OCI-LY7 (cell line): ENCODE data around the gene BCL3. TPM values are rescaled to one million over a fixed set of nuclear protein-coding genes. Genes with fewer than 3 reads are reported as not detected.

Source experiments
- BruUV-seq: library from RNA; stranded (reverse); fragments of 400-500 nt; replicated peaks from 2 replicates; lab custom pipeline; 2021; lab: Mats Ljungman, UMichigan
- CTCF ChIA-PET: fragments of 300-600 bp; sonication (Branson Sonifier 250); formaldehyde crosslinking; loops from one replicate; lab custom pipeline; 2022; ENCODE audit warnings: antibody characterized with exemption; ENCODE audit not compliant: unreplicated experiment; lab: Charles Lee
- POLR2A ChIA-PET: fragments of 300-600 bp; sonication (Branson Sonifier 250); formaldehyde crosslinking; loops from one replicate; lab custom pipeline; 2022; ENCODE audit warnings: antibody characterized with exemption; lab: Charles Lee
- DNase-seq: peaks from one replicate; pipeline ENCODE4 v3.0.0-alpha.2; 2015; ENCODE audit warnings: low spot score
- H2AFZ ChIP-seq: fragments of 200-600 bp; sonication (generic), shearing (Covaris generic); 2 replicates; pipeline ENCODE4 v1.6.1; 2014; ENCODE audit warnings: mild to moderate bottlenecking, antibody characterized with exemption, low read length, moderate library complexity
- H3K27ac ChIP-seq: fragments of 200-600 bp; sonication (generic); 2 replicates; pipeline ENCODE4 v1.5.1; 2014; ENCODE audit warnings: mixed run types, low read depth, mild to moderate bottlenecking, moderate library complexity, low read length, inconsistent platforms; ENCODE audit not compliant: poor library complexity, severe bottlenecking
- H3K36me3 ChIP-seq: fragments of 200-600 bp; sonication (generic); 2 replicates; pipeline ENCODE4 v1.6.1; 2014; ENCODE audit warnings: mild to moderate bottlenecking, antibody characterized with exemption, low read length, moderate library complexity, mixed read lengths; ENCODE audit not compliant: insufficient read depth
- H3K4me1 ChIP-seq: fragments of 200-600 bp; sonication (generic); 2 replicates; pipeline ENCODE4 v1.5.1; 2014; ENCODE audit warnings: mild to moderate bottlenecking, low read length; ENCODE audit not compliant: insufficient read depth, poor library complexity, severe bottlenecking
- H3K4me2 ChIP-seq: fragments of 200-600 bp; sonication (generic); 2 replicates; pipeline ENCODE4 v1.6.1; 2014; ENCODE audit warnings: mild to moderate bottlenecking, low read length
- H3K4me3 ChIP-seq: fragments of 200-600 bp; sonication (generic); 2 replicates; pipeline ENCODE4 v1.5.1; 2014; ENCODE audit warnings: mild to moderate bottlenecking, low read depth, low read length; ENCODE audit not compliant: poor library complexity, severe bottlenecking
- H3K79me2 ChIP-seq: fragments of 200-600 bp; sonication (generic); 2 replicates; pipeline ENCODE4 v1.6.1; 2016; ENCODE audit warnings: low read depth, mild to moderate bottlenecking, low read length, moderate library complexity, mixed read lengths; ENCODE audit not compliant: insufficient read depth
- H3K9me2 ChIP-seq: fragments of 200-600 bp; sonication (generic); 2 replicates; pipeline ENCODE4 v1.6.1; 2016; ENCODE audit warnings: mild to moderate bottlenecking, low read length, mixed read lengths; ENCODE audit not compliant: insufficient read depth
- H3K9me3 ChIP-seq: fragments of 200-600 bp; sonication (generic); 2 replicates; pipeline ENCODE4 v1.6.1; 2014; ENCODE audit warnings: mild to moderate bottlenecking, mixed run types, low read length, mixed read lengths
- H4K20me1 ChIP-seq: fragments of 200-600 bp; sonication (generic); 2 replicates; pipeline ENCODE4 v1.6.1; 2014; ENCODE audit warnings: mild to moderate bottlenecking, antibody characterized with exemption, low read length, moderate library complexity, mixed read lengths; ENCODE audit not compliant: insufficient read depth
- CTCF ChIP-seq: fragments of 200-600 bp; sonication (generic); conservative IDR thresholded peaks from 2 replicates; pipeline ENCODE4 v1.5.1; 2014; ENCODE audit warnings: mild to moderate bottlenecking, antibody characterized with exemption, low read length, moderate library complexity, mixed read lengths
- EZH2phosphoT487 ChIP-seq: fragments of 200-600 bp; sonication (generic); IDR thresholded peaks from 2 replicates; pipeline ENCODE4 v1.6.1; 2018; ENCODE audit warnings: low read depth, borderline replicate concordance, mild to moderate bottlenecking, mixed run types, antibody characterized with exemption, low read length, moderate library complexity, mixed read lengths
- intact Hi-C: fragments of 100-400 bp; cut with micrococcal nuclease; formaldehyde crosslinking; loops from one replicate; pipeline ENCODE4 v1.10.0; 2022; ENCODE audit not compliant: unreplicated experiment
- total RNA-seq, 2 experiments: library from RNA; depleted of rRNA in 1 of 2; stranded (reverse); fragments of >200 nt in 1 of 2; shearing (Covaris generic) in 1 of 2; gene quantifications; 2 replicates each; pipeline ENCODE4 v1.2.3, GENCODE V29; 2014 to 2022

Gene BCL3
- total RNA-seq, 2 experiments from 2014 or later: 10.2 to 18.6 TPM

GRCh38 chr19:44722131-44723121 is 26.1 kb upstream of the BCL3 start:
- no peaks in the 10 kb centered on the region for H3K9me2 ChIP-seq
- no peak overlapping the region for H3K27ac ChIP-seq
- H3K9me3 ChIP-seq: no peaks in the 10 kb centered on the region
- peak; percentile 40 for DNase-seq
- POLR2A ChIA-PET: interaction anchor here (3.2 kb wide), 1 partner anchor 48 kb away, joined by 8 read pairs; no protein-coding TSS in a partner anchor
- no peaks in the 10 kb centered on the region for H3K79me2 ChIP-seq
- H4K20me1 ChIP-seq: no peaks in the 10 kb centered on the region
- no TSS peak for BruUV-seq
- peak overlapping the region; percentile 59 for H3K4me2 ChIP-seq
- CTCF ChIA-PET: interaction anchor here (0.6 to 1.0 kb wide), 2 partner anchors 48 to 1735 kb away, joined by 3 read pairs; no protein-coding TSS in a partner anchor
- peaks cover 46% of the 10 kb centered on the region for H3K4me1 ChIP-seq
- TF ChIP-seq CTCF: no peak
- no peak for TF ChIP-seq EZH2phosphoT487
- peak overlapping the region; percentile 20 for H3K4me3 ChIP-seq
- intact Hi-C loops: no loop called here
- no peaks in the 10 kb centered on the region for H3K36me3 ChIP-seq
- peak overlapping the region; percentile 92 for H2AFZ ChIP-seq

GRCh38 chr19:44723299-44723951 is 25.1 kb upstream of the BCL3 start:
- POLR2A ChIA-PET: interaction anchor here (0.6 to 1.5 kb wide), 2 partner anchors 12 to 47 kb away, joined by 5 to 7 read pairs; no protein-coding TSS in a partner anchor
- TF ChIP-seq CTCF (no peak), EZH2phosphoT487 (no peak)
- Histone ChIP-seq H3K4me1 (peaks cover 53% of the 10 kb centered on the region), H3K4me2 (no peak overlapping the region), H3K36me3 (no peaks in the 10 kb centered on the region), H4K20me1 (no peaks in the 10 kb centered on the region), H3K9me2 (no peaks in the 10 kb centered on the region), H2AFZ (no peak overlapping the region; the same call in 1 of the 2 replicates), H3K4me3 (no peak overlapping the region), H3K79me2 (no peaks in the 10 kb centered on the region), H3K27ac (no peak overlapping the region), H3K9me3 (no peaks in the 10 kb centered on the region)
- intact Hi-C loops: no loop called here
- no peak for DNase-seq
- BruUV-seq: no TSS peak
- CTCF ChIA-PET: interaction anchor here (0.6 to 1.9 kb wide), 6 partner anchors 44 to 1734 kb away, joined by 3 to 9 read pairs (median 4); no protein-coding TSS in a partner anchor
